HepG2 (cell line): ENCODE results near the gene GLRX2. TPM values are rescaled to one million over a fixed set of nuclear protein-coding genes. Genes with fewer than 3 reads are reported as not detected.

ENCODE experiments used
- ATAC-seq: fragments of 200-7000 bp; cut with Tn5 transposase; 3 replicates; pipeline ENCODE4 v1.9.1; 2020; ENCODE audit warnings: mild to moderate bottlenecking, moderate library complexity
- BruUV-seq: library from RNA; stranded (reverse); fragments of 400-500 nt; replicated peaks from 2 replicates; lab custom pipeline; 2021; lab: Mats Ljungman, UMichigan
- CTCF ChIA-PET: fragments of 300-600 bp; formaldehyde crosslinking; extraction: SDS; loops from one replicate; lab custom pipeline; 2021; ENCODE audit warnings: low total read pairs, inconsistent platforms, low intra/inter-chr PET ratio; lab: Yijun Ruan, JAX
- POLR2A ChIA-PET: fragments of 350-600 bp; sonication (Branson Sonifier 250); formaldehyde crosslinking; loops from one replicate; lab custom pipeline; 2020; ENCODE audit warnings: antibody characterized with exemption, inconsistent platforms; lab: Yijun Ruan, JAX
- DNase-seq: peaks from one replicate; pipeline ENCODE4 v3.0.0-alpha.2; 2015; ENCODE audit warnings: low spot score
- FAIRE-seq: peaks from 3 replicates; lab custom pipeline; 2011; peaks lifted over from hg19 to GRCh38; lab: Jason Lieb, UNC
- H2AFZ ChIP-seq: one replicate; pipeline ENCODE4 v1.6.1; 2011; ENCODE audit warnings: low read length, inconsistent platforms
- H3K27ac ChIP-seq: fragments of 300-600 bp; 3 replicates; pipeline ENCODE4 v1.8.0; 2011; ENCODE audit warnings: mixed run types, mild to moderate bottlenecking, mixed read lengths, low read length, inconsistent platforms; ENCODE audit not compliant: insufficient read depth; ENCODE audit errors: extremely low read length
- H3K27me3 ChIP-seq, 2 experiments: fragments of 200-600 bp in 1 of 2; 2 replicates in 1 of 2; 3 replicates in 1 of 2; pipeline versions ENCODE4 v1.6.0 to v1.8.0; 2011; ENCODE audit warnings: low read length in 2 of 2, mild to moderate bottlenecking in 2 of 2, moderate library complexity in 2 of 2, inconsistent platforms in 1 of 2; ENCODE audit not compliant: insufficient read depth in 2 of 2, control insufficient read depth in 1 of 2
- H3K36me3 ChIP-seq, 2 experiments: fragments of 200-600 bp in 1 of 2; replicated peaks in 1 of 2; 2 replicates in 1 of 2; 3 replicates in 1 of 2; pipeline versions ENCODE4 v1.5.1 to v1.8.0; 2011; ENCODE audit warnings: low read length in 2 of 2, inconsistent platforms in 1 of 2; ENCODE audit not compliant: insufficient read depth in 2 of 2, control insufficient read depth in 1 of 2
- H3K4me1 ChIP-seq: 2 replicates; pipeline ENCODE4 v1.5.1; 2012; ENCODE audit warnings: low read length, inconsistent platforms; ENCODE audit not compliant: insufficient read depth
- H3K4me2 ChIP-seq: 2 replicates; pipeline ENCODE4 v1.6.0; 2011; ENCODE audit warnings: low read depth, low read length, inconsistent platforms
- H3K4me3 ChIP-seq, 3 experiments: fragments of 200-600 bp in 1 of 3; sonication (generic), shearing (Covaris generic) in 1 of 3; replicated peaks in 1 of 3; 2 replicates each; pipeline ENCODE4 v1.5.1; 2011 to 2016; ENCODE audit warnings: low read length in 3 of 3, inconsistent platforms in 2 of 3, low read depth in 2 of 3, mild to moderate bottlenecking in 2 of 3, control low read depth in 1 of 3, mixed read lengths in 1 of 3; ENCODE audit not compliant: insufficient read depth in 1 of 3
- H3K79me2 ChIP-seq: one replicate; pipeline ENCODE4 v1.6.1; 2011; ENCODE audit warnings: low read length, inconsistent platforms; ENCODE audit not compliant: insufficient read depth
- H3K9ac ChIP-seq: 2 replicates; pipeline ENCODE4 v1.6.0; 2011; ENCODE audit warnings: mild to moderate bottlenecking, low read depth, low read length, inconsistent platforms; ENCODE audit not compliant: insufficient read depth
- H3K9me3 ChIP-seq: 2 replicates; pipeline ENCODE4 v1.5.1; 2012; ENCODE audit warnings: mild to moderate bottlenecking, low read length
- H4K20me1 ChIP-seq: 2 replicates; pipeline ENCODE4 v1.6.0; 2011; ENCODE audit warnings: inconsistent platforms, mild to moderate bottlenecking, low read length, moderate library complexity; ENCODE audit not compliant: insufficient read depth
- FOXC1 ChIP-seq: sonication (generic); formaldehyde crosslinking; IDR thresholded peaks from 2 replicates; pipeline ENCODE4 v1.8.0; 2022; ENCODE audit warnings: mild to moderate bottlenecking, missing genetic modification reagents, borderline replicate concordance
- MAF1 ChIP-seq: sonication (generic); formaldehyde crosslinking; IDR thresholded peaks from 2 replicates; pipeline ENCODE4 v1.5.0; 2020; ENCODE audit warnings: missing genetic modification reagents, borderline replicate concordance
- SETDB1 ChIP-seq: sonication (generic); formaldehyde crosslinking; IDR thresholded peaks from 2 replicates; pipeline ENCODE4 v1.5.1; 2020; ENCODE audit warnings: missing genetic modification reagents, mild to moderate bottlenecking, borderline replicate concordance
- TBP ChIP-seq: sonication (generic); formaldehyde crosslinking; IDR thresholded peaks from 2 replicates; pipeline ENCODE4 v1.5.0; 2020; ENCODE audit warnings: missing genetic modification reagents
- TFDP1 ChIP-seq: IDR thresholded peaks from 2 replicates; pipeline ENCODE4 v1.6.1; 2016; ENCODE audit warnings: missing compliant biosample characterization, missing genetic modification reagents, borderline replicate concordance
- ZBTB39 ChIP-seq: sonication (generic); formaldehyde crosslinking; IDR thresholded peaks from 2 replicates; pipeline ENCODE4 v1.5.0; 2020; ENCODE audit warnings: missing genetic modification reagents
- ZNF256 ChIP-seq: sonication (generic); formaldehyde crosslinking; conservative IDR thresholded peaks from 2 replicates; pipeline ENCODE4 v1.4.0; 2020; ENCODE audit warnings: missing genetic modification reagents
- WGBS: methylation state at CpG from one replicate; pipeline ENCODE4 v1.1.6; 2017; ENCODE audit warnings: low lambda C conversion rate; 5-methylcytosine and 5-hydroxymethylcytosine counted together
- in situ Hi-C: cut with HindIII; loops from 2 replicates; pipeline ENCODE4 v1.10.0; 2017; ENCODE audit warnings: low pct_unique_long_range_greater_than_20kb; ENCODE audit not compliant: extremely low pct_ligation_motif_present
- intact Hi-C: fragments of 100-400 bp; cut with micrococcal nuclease; formaldehyde crosslinking; loops from one replicate; pipeline ENCODE4 v1.10.0; 2022; ENCODE audit not compliant: unreplicated experiment
- polyA plus RNA-seq, 8 experiments: library from polyadenylated mRNA; depleted of rRNA in 3 of 8; stranded (reverse) in 7 of 8; unstranded in 1 of 8; fragments of >200 nt; fragmentation: Illumina TruSeq in 4 of 8; extraction: Trizol in 4 of 8; gene quantifications; 2 replicates each; pipeline versions ENCODE4 v1.2.1 to v1.2.3, GENCODE V29; 2011 to 2016; ENCODE audit warnings: low read depth in 4 of 8, missing spikeins in 1 of 8, mixed read lengths in 1 of 8; ENCODE audit not compliant: insufficient read depth in 1 of 8
- total RNA-seq, 5 experiments: library from RNA; depleted of rRNA; stranded (reverse); fragments of >200 nt; fragmentation: Illumina TruSeq; extraction: Trizol; gene quantifications; 2 replicates each; pipeline ENCODE4 v1.2.3, GENCODE V29; 2016; ENCODE audit warnings: low read depth in 1 of 5

Gene GLRX2
- total and polyA plus RNA-seq, 2 of the 13 experiments (the other 11 are each of a cell fraction or from before 2014, with no cell fraction given): 11.9 to 39.0 TPM

GRCh38 chr1:193131266-193131860 lies 26.1 kb upstream of the GLRX2 start:
- ATAC-seq: no peak
- ChIA-PET POLR2A (no interaction called here), CTCF (no interaction called here)
- Histone ChIP-seq H4K20me1 (no peaks in the 10 kb centered on the region), H3K4me3 (no peak overlapping the region), H3K27ac (no peak overlapping the region), H3K36me3 (peaks cover 6 to 48% of the 10 kb centered on the region in 2 experiments), H3K79me2 (peaks cover 27% of the 10 kb centered on the region)
- no TSS peak for BruUV-seq
- TF ChIP-seq SETDB1 (CRISPR knock-in tag) (no peak), ZNF256 (no peak), TFDP1 (CRISPR knock-in tag) (no peak), ZBTB39 (CRISPR knock-in tag) (no peak), TBP (CRISPR knock-in tag) (no peak), MAF1 (no peak), FOXC1 (no peak)
- TF ChIP-seq, all 625 proteins: peak for 0
- H3K4me2 ChIP-seq: no peak overlapping the region
- no peak overlapping the region for H3K9ac ChIP-seq
- in situ Hi-C loops (no loop called here), intact Hi-C loops (no loop called here)
- 100% methylated on average over 2 of the region's 2 CpGs for WGBS
- no peak for FAIRE-seq
- no peaks in the 10 kb centered on the region; a peak in 1 of 5 replicates for H3K27me3 ChIP-seq
- H2AFZ ChIP-seq: no peak overlapping the region
- H3K9me3 ChIP-seq: no peaks in the 10 kb centered on the region
- DNase-seq: no peak
- H3K4me1 ChIP-seq: no peaks in the 10 kb centered on the region
